Left hindlimb (tissue), 1 donor: Measurements from ENCODE around the gene AARSD1.
A peak's percentile ranks its signal among the peaks of the same experiment; 100 is the strongest.
"Not testable (repeated sequence)": the region's sequence is repeated elsewhere in the genome, so short reads cannot be mapped to it uniquely, and the experiment has no call there.

ENCODE experiments used
- DNase-seq: peaks from one replicate; pipeline ENCODE4 v3.0.0-alpha.2; 2018

AARSD1 gene, protein sequence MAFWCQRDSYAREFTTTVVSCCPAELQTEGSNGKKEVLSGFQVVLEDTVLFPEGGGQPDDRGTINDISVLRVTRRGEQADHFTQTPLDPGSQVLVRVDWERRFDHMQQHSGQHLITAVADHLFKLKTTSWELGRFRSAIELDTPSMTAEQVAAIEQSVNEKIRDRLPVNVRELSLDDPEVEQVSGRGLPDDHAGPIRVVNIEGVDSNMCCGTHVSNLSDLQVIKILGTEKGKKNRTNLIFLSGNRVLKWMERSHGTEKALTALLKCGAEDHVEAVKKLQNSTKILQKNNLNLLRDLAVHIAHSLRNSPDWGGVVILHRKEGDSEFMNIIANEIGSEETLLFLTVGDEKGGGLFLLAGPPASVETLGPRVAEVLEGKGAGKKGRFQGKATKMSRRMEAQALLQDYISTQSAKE

DNA sequence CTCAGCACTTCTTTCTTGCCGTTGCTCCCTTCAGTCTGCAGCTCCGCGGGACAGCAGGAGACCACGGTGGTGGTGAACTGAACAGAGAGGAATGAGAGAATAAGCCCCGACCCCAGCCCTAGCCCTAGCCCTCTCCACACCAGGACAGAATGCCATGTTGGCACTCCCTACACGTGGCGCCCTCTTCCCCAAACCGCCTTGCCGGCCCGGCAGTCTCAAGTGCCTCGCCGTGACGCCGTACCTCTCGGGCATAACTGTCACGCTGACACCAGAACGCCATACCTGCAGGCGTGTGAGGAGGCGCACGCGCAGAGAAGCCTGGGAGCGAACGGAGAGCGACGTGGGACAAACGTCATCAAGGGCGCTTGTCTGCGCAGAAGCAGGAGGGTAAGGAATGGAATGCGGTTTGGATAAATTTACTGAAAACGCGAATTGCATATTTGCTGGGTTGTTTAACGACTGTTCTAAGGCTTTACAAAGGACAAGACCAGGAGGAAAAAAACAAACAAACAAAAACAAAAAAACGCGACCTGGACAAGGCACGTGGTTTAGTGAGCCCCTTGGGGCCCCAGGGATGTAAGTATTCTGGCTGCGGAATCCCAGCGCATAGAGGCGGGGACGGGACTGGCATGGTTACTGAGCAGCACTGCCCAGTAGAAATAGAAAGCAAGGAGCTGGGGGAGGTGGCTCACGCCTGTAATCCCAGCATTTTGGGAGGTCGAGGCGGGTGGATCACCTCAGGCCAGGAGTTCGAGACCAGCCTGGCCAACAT lies at the start of gene AARSD1:
AARSD1 (minus strand) TSS at position 294 of the 772 bp plus-strand sequence; CDS start at position 280, 14 bp downstream.
- peak; percentile 92 for DNase-seq

DNA sequence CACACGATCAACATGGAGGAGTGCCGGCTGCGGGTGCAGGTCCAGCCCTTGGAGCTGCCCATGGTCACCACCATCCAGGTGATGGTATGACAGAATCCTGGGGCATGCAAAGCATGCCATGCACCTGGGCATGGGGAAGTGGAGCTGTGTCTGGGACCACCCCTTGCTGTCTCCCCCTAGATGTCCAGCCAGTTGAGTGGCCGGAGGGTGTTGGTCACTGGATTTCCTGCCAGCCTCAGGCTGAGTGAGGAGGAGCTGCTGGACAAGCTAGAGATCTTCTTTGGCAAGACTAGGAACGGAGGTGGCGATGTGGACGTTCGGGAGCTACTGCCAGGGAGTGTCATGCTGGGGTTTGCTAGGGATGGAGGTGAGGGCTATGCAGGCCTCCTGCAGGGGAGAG lies 49.0 kb upstream of the AARSD1 start:
- no peak for DNase-seq

DNA sequence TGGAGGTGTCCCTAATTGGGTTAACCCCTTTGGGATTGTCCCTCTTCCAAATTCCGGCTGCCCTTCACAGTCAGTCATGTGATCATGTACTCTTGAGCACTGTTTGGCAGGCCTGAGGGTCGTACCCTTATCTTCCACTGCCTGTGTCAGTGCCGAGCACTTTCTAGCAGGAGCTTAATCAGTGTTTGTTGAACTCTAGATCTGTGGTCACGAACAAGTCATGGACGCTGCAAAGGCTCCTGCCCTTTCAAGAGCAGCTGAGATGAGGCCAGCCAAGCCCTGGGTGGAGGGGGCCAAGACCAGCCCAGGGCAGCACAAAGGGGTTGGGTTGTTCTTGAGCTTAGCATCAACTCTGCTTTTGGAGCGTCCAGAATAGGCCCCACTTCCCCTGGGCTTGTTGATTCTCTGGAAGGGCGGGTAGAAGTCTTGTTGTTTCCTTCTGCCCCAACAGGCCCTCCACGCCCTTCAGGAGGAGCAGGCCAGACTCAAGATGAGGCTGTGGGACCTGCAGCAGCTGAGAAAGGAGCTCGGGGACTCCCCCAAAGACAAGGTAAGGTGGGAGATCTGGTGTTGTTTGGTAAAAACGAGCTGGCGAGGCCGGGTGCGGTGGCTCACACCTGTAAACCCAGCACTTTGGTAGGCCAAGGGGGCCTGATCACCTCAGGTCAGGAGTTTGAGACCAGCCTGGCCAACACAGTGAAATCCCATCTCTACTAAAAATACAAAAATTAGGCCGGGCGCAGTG lies 47.6 kb upstream of the AARSD1 start:
- DNase-seq = no peak

DNA sequence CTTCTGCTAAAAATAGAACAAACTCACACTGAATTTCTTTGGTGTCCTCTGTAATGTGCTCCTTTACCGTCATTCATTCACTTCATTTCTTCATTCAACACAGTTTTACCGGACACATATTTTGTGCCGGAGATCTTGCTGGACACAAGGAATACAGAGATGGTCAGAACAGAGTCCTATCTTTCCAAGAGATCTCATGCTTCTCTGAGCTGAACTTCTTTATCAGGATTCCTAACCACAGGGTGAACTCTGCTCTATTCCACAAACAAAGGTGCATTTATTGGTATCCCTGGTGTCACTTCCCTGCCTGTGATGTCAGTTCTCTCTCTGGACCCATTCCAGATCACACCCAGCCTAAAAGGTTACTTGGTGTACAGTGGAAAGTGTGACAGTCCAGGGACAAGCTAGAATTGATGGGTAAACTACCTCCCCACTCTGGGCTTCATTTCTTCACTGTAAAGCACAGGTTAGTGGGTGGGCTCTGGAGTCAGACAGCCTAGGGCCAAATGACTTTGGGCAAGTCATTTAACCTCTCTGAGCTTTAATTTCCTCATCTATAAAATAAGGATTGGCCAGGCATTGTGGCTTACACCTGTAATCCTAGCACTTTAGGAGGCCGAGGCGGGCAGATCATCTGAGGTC lies 46.5 kb upstream of the AARSD1 start:
- no peak for DNase-seq

DNA sequence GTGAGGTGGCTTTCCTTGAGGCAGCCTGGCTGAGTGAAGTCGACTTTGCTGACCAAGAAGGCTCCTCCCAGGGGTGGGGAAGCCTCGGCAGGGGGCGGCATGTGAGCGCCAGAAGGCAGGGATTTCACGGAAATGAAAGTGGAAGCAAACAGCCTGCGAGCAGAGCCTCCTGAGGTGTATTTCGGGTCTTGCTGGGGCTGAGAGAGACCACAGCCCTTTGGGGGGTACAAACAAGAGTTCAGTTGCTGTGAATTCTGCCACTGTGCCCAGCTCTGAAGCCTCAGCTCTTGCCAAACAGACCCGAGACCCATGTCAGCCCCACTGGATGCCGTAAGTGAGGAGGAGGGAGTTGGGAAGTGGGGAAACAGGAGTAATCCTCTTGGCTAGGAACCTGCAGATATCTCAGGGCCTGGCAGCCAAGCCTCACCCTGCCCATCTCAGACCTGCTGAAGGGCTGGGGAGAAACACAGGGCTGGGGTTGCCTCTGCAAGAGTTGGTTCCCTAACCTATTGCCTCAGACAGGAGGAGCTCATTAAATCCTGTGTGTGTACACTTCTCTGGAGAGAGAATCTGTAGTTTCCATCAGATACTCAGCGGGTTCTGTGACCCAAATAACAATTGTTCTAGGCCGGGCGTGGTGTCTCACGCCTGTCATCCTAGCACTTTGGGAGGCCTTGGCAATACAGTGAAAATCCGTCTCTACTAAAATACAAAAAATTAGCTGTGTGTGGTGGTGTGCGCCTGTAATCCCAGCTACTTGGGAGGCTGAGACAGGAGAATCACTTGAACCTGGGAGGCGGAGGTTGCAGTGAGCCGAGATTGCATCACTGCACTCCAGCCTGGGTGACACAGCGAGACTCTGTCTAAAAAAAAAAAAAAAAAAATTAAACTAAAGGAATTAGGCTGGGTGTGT lies 42.6 kb upstream of the AARSD1 start, which contains the start of gene IFI35:
IFI35 (plus strand) TSS at position 146 of the 913 bp plus-strand sequence; CDS start at position 310, 164 bp downstream.
- peak; percentile 85 for DNase-seq

DNA sequence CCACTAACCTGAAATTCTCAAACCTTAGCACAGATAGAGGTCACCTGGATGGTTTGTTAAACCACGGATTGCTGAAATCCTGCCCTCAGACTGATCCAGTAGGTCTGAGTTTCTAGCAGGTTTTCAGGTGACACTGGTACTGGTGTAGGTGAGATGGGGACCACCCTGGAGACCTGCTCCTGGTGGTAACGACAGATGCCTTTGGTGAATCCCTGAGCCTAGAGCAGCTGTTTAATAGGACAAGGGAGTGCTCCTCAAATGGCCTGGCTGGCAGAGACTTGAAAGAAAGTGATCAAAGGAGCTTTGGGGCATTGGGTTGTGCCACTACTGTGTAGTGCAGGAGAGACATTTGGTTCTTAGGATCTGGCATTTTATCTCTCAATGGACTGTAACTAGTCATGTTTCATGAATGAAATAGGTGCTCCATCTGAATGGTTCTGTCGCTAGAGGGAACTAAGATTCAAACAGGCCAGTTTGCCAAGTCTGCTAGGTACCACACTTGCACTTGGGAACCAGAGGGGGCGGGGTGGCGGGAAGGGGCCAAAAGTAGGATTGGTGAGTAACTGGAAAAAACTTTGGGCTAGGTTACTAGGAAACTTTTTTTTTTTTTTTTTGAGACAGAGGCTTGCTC lies 39.4 kb upstream of the AARSD1 start:
- DNase-seq = no peak

DNA sequence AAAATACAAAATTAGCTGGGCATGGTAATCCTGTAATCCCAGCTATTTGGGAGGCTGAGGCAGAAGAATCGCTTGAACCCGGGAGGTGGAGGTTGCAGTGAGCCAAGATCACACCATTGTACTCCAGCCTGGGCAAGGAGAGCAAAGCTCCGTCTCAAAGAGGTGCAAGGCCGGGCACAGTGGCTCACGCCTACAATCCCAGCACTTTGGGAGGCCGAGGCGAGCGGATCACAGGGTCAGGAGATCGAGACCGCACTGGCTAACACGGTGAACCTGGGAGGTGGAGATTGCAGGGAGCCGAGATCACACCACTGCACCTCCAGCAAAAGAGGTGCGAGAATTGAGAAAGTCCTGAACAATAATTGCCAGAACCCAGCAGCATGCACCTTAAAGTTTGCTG lies 36.6 kb upstream of the AARSD1 start:
- not testable (repeated sequence) for DNase-seq

DNA sequence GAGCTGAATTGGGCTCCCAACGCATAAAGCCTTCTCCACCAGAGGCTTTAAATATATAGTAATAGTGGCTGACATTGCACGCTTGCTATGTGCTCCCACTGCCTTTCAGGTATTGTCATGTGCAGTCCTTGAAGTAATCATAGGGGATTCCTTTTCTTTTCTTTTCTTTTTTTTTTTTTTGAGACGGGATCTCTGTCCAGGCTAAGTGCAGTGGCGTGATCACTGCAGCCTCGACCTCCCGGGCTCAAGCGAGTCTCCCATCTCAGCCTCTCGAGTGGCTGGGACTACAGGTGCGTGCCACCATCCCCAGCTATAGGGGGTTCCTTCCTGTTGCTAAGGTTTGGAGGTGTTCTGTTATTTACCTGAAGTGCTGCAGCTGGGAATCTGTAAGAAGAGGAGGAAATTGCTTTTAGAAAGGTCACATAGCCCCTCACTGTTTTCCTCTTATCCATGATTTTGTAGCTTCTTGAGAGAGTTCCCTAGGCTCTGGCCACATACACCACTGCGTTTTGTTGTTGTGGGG lies 34.8 kb upstream of the AARSD1 start:
- DNase-seq = no peak

DNA sequence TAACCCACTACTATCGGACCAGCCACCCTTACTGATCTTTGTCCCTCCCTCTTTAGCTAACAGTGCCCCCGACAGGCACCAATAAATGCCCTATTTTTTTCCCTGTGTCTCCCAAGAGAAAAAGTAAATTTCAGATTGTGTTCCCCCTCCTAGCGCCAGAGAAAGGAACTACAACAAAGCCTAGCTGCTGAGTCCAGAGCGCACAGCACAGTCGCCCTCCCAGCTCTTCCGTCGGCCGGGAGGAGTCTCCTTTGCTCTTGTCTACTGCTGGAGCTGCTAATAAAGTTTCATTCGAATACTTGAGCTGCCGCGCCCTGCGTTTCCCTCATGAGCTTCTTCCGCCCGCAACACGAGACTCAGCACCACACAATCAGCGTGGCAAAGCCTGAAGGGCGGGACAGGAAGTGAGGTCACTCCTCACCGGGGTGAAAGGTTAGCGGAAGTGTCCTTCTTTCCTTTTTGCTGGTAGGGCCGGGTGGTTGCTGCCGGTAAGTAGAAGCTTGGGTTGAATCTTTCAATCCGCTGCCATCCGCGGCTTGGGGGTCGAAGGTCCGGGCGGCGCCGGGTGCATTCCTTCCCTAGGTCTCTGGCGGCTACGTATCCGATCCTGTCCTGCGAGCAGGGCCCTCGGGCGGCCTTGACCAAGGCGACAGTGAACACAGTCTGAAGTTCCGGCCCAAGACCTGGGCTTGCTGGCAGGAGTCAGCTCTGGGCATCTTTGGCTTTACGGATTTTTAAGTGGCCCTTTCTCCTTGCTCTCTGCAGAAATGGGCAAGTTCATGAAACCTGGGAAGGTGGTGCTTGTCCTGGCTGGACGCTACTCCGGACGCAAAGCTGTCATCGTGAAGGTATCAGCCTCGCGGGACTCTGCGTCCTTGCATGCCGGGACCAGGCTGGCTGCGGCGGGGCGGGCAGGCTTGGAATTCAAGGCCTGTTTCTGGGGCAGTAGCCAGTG lies 34.0 kb upstream of the AARSD1 start, which contains the start of gene RPL27:
RPL27 (plus strand) TSS at position 436 of the 955 bp plus-strand sequence; CDS start at position 768, 332 bp downstream.
- DNase-seq = peak; percentile 99

DNA sequence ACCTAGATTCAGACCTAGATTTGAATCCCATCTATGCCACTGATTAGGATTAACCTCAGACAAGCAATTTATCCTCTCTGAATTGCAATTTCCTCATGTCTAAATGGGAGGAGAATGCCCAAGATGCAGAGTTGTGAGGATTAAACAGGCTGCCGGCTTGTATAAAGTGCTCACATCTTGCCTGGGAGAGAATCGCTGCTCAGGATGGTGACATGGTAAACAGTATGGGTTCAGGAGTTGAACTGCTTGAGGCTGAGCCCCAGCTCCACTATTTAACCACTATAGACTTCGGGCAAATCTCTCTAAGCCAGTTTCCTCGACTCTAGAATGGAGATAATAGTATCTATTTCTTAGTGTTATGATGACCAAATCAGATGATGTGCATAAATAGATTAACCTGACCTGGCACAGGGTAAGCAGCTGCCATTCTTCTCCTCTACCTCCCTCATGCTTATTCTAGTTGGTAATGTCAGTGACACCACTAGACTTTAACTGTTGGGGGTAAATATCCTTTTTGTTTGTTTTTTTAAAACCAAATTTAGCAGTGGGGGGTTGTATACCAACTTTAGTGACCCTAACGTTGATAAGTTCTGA lies 33.2 kb upstream of the AARSD1 start:
- no peak for DNase-seq

DNA sequence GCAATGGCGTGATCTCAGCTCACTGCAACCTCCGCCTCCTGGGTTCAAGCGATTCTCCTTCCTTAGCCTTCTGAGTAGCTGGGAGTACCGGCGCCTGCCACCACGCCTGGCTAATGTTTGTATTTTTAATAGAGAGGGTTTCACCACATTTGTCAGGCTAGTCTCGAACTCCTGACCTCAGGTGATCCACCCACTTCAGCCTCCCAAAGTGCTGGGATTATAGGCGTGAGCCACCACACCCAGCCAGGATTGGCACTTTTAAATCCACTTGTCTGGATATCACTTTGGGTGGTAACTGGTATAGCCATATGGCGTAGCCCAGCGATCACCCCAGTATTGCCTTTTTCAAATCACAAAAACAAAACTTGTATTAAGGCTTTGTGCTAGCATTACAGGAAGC lies 29.7 kb upstream of the AARSD1 start:
- DNase-seq = not testable (repeated sequence)

DNA sequence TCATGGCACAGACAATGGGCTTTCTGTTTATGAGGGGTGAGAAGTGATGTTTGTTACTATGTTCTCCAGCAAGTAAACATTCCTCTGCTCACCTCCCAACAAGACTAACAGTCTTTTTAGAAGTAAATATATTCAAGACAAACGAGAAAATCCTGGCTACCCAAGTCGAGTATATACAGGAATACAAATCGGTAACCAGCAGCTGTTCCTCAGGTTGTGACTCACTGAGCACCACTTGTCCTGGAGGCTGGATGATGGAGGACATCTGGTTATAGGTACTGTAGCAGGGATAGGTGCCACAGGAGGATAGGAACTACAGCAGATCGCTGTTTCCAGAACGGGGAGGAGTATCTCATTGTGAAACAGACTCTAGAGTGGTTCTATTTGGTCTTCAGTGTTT lies 28.6 kb upstream of the AARSD1 start:
- DNase-seq = no peak

DNA sequence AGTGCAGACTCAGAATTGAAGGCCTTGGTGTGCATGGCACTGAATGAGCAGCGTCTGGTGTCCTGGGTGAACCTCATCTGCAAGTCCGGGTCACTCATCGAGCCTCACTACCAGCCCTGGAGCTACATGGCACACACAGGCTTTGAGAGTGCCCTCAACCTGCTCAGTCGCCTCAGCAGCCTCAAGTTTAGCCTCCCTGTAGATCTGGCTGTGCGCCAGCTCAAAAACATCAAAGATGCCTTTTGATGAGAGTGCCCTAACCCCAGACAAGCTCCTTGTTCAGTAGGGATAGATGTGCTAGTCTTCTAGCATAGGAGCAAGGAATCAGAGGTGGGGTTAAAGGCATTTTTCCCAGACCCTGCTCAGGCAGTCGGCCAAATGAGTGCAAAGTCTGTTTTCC lies 27.2 kb upstream of the AARSD1 start:
- no peak for DNase-seq

DNA sequence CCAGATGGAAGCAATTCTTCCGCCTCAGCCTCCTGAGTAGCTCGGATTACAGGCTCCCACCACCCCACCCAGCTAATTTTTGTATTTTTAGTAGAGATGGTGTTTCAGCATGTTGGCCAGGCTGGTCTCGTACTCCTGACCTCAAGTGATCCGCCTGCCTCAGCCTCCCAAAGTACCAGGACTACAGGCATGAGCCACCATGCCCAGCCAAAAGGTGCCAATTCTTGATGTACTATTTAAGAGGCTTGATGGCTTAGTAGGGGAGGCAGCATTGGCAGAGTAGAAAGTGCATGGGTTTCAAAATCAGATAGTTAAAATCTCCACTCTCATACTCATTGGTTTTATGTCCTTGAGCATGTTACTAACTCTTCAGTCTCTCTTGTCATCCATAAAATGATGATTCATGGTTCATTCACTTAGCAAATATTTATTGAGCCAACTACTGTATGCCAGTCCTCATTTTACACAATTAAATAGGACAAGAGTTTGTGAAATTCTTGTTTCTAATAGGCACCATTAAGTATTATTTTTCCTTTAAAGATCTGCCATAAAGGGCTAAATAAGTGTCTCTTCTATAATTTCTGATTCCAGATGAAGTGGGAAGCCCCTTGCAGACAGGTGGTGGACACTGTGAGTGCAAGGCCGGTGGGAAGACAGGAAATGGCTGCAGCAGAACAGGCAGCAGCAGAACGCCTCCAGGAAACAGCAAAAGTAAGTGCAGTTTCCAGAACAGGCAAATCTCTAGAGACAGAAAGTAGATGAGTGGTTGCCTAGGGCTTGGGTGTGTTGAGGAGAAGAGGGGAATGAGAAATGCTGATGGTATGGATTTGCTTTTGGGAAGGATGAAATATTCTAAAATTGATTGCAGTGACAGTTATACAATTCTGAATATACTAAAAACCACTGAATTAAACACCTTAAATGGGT lies 25.7 kb upstream of the AARSD1 start:
- no peak for DNase-seq

DNA sequence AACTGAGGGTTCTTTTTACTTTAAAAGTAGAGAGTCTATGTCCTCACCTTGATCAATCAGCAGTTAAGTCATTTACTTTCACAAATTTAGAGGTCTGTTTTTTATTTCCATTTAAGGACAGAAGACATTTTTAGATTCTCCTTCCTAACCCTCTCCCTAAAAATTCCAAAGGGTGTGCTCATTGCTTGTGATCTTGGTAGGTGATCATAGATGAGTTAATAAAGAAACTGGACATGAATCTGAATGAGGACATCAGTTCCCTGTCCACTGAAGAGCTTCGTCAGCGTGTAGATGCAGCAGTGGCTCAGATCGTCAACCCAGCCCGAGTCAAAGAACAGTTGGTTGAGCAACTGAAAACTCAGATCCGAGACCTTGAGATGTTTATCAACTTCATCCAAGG lies 24.9 kb upstream of the AARSD1 start:
- DNase-seq = no peak

DNA sequence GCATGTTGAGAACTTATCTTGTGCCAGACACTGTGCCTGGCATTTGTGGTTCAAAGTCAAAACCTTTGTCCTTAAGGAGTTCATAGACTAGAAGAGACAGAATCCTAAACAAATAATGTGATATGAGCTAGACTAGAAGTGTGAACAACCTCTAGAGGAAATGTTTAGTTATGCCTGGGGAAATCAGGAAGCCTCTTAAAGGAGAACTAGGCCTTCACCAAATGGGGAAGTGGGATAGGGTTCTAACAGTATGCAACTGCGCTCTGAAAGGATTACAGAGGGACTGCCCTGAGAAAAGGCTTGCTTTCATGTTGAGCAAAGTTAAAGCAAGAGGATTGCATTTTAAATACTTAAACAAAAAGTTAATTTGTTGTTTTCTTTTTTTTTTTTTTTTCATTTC lies 21.0 kb upstream of the AARSD1 start:
- DNase-seq = no peak

DNA sequence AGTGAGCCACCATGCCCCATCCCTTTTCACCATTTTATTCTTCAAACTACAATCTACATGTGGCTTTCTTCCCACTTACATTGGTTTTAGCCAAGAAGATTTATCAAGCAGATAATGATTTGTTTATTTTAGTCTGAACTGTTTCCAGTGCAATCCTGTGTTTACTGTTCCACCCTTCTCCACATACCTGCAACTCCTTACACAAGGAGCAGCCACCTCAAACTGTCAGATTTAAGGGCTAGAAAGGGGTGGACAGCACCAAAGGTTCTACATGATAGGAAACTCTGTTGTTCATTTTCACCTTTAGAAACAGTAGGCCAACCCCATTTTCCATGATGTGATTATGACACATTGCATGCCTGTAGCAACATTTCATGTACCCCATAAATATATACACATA lies 18.0 kb upstream of the AARSD1 start:
- no peak for DNase-seq
